NCI-H1694 treated with DMSO at 0.1 percent for 48 hours (cell line): ENCODE results near the gene KRT5.
"Not testable (repeated sequence)": the region's sequence is repeated elsewhere in the genome, so short reads cannot be mapped to it uniquely, and the experiment has no call there.

Source experiments
- DNase-seq: peaks from one replicate; lab custom pipeline; 2025; lab: John Stamatoyannopoulos, UW

The KRT5 gene

DNA sequence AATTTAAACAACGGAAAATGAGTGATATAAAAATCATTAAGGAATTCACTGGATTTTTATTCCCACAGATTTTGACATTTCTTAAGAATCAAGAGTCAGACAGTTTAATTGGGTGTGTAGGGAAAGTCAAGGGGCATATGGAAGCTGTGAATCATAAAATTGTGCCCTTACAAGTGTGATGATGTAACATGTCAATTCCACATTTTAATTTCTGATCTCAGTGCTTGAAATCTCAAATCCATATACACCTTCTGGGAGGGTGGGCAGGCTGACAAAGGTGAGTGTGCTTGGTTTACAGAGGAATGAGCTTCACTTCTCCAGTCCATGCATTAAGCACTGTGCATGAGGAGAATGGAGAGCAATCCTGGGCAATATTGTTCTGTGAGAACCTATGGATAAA lies 26.1 kb downstream of the KRT5 start:
- DNase-seq, result no peak

DNA sequence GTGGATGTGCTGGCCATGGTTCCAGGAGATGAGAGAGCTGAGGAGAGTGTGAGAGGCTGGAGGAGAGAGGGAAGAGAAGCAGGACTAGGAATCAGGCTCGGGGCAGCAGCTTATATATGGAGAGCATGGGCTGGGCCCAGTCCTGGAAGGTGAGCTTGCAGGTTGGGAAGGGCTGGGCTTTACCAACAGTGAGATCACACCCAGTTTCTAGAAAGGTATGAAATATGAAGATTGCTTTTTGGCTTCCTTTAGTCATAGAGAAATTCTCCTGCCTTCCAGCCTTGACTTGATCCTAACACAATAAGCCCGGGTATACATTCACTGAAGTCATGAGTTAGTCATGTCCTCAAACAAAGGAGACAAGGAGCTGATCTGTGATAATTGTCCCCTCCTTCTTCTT lies 27.0 kb downstream of the KRT5 start, which contains the start of gene KRT6A:
TSS of gene KRT6A (minus strand) at position 86 of the 400 bp plus-strand sequence. CDS start at position 17, 69 bp downstream.
- DNase-seq, result no peak

GRCh38 chr12:52492405-52492804 lies 27.8 kb downstream of the KRT5 start:
- not testable (repeated sequence) for DNase-seq

GRCh38 chr12:52491495-52491894 lies 28.7 kb downstream of the KRT5 start:
- not testable (repeated sequence) for DNase-seq

GRCh38 chr12:52488736-52489135 lies 31.5 kb downstream of the KRT5 start:
- DNase-seq, result no peak

GRCh38 chr12:52487744-52488443 lies 32.3 kb downstream of the KRT5 start:
- not testable (repeated sequence) for DNase-seq

DNA sequence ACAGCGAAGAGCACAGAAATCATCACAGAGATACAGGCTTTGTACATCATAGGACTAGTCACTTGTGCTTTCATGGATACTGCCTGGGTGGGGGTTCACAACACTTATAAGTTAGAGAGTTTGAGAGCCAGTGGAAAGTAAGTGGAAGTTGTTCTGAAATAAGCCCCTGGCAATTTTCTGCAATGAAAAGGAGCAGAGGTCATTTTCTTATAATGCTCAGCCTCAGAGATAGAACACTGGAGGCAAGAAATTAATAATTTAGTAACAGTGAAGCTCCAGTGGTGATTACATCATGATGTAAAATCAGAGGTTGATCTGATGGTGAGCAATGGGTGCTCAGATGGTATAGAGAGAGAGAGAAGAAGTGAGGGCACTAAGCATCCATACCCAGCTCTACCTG lies 33.0 kb downstream of the KRT5 start:
- DNase-seq, result no peak

DNA sequence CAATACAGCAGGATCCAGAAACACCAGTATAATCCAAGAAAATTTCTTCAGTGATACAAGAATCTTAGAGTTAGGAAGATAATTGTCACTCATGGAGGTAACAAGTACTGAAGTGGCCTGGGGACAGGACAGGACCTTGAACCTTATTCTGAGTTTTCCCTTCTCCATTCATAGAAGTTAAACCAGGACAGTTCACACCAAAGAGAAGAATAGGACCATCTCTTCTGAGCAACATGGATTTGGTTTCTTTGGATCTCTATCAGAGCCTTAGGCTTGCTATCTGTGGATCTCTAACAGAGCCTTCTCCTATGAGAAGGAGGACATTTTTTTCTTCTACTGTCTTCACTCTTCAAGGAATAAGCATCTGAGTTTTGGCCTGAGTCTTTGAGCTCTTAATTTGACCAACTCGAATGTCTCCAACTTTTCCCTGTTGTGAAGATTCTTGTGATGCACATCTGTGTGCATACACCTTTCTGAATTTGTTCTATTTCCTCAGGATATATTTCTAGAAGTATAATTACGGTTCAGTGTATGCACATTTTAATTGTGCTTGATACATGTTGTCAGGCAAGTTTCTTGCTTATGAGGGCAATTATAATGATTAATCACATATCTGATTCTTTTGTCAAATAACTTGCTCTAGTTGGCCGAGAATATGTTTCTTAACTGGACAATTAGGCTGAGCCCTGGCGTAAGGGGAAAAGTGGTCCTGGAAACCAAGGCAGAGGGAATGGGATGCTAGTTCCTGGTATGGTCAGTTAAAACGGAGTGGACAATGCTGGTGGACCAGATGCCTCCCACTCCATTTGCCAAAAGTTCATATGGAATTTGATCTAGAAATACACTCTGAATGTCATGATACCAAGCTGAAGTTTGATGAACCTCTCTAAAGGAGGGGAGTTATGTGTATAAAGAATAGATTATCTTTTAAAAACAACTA lies 33.8 kb downstream of the KRT5 start:
- DNase-seq, result no peak

- DNase-seq, result no peak
Observed at GRCh38 chr12:52480073-52480472, 40.1 kb downstream of the KRT5 start.

DNA sequence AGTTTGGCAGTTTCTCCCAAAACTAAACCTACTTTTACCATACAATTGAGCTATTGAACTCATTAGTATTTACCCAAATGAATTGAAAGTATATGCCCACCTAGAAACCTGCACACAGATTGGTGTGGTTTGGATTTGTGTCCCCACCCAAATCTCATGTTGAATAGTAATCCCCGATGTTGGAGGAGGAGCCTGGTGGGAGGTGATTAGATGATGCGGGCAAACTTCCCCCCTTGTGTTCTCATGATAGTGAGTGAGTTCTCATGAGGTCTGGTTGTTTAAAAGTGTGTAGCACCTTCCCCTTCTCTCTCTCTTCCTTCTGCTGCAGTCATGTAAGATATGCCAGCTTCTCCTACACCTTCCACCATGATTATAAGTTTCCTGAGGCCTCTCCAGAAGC lies 42.5 kb downstream of the KRT5 start:
- DNase-seq, result no peak

GRCh38 chr12:52474212-52474611 lies 46.0 kb downstream of the KRT5 start:
- DNase-seq, result no peak

GRCh38 chr12:52473768-52474167 lies 46.4 kb downstream of the KRT5 start, which contains the start of gene KRT6C:
KRT6C (minus strand) TSS chr12:52473805; CDS start chr12:52473737, 68 bp downstream.
- DNase-seq, result no peak

DNA sequence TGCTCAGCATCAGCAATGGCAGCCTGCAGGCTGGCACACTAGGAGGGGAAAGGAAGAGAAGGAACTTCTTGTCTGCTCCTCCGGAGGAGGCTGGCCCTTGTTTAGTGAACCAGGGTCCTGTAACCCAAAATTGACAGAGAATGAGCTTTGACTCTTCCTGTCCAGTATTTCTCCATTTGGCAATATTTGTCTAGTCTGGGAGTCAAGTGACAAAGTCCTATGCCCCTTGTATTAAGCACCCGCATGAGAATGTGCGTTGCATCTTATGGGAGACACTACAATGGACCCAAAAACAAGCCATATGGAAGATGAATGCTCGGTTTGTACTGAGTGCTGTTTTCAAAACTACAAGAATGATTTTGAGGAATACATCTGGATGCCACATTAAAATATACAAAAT lies 50.3 kb downstream of the KRT5 start:
- no peak for DNase-seq

- DNase-seq, result no peak
Observed at GRCh38 chr12:52464897-52465296, 55.3 kb downstream of the KRT5 start.
